Middle frontal gyrus (tissue), 1 donor: Measurements from ENCODE around the gene GCG.

ENCODE experiments used
- DNase-seq: peaks from one replicate; pipeline ENCODE4 v3.0.0-alpha.2; 2015; ENCODE audit warnings: low spot score; ENCODE audit errors: extremely low spot score

The GCG gene

GRCh38 chr2:162149940-162150339, 2.1 kb downstream of the GCG start:
- no peak for DNase-seq

- no peak for DNase-seq
Measured at GRCh38 chr2:162149466-162149865, 2.6 kb downstream of the GCG start.

- no peak for DNase-seq
Measured at GRCh38 chr2:162148956-162149355, 3.1 kb downstream of the GCG start.

- DNase-seq: no peak
Measured at GRCh38 chr2:162143969-162144368, 8.1 kb downstream of the GCG start.

GRCh38 chr2:162138310-162138709, 13.7 kb downstream of the GCG start:
- no peak for DNase-seq

- no peak for DNase-seq
Measured at GRCh38 chr2:162127422-162127821, 24.6 kb downstream of the GCG start.

- DNase-seq: no peak
Measured at GRCh38 chr2:162126527-162126926, 25.5 kb downstream of the GCG start.

- DNase-seq: peak; percentile 8
Measured at GRCh38 chr2:162126111-162126519, 25.9 kb downstream of the GCG start.

GRCh38 chr2:162125138-162125537, 26.9 kb downstream of the GCG start:
- no peak for DNase-seq

- peak; percentile 70 for DNase-seq
Measured at GRCh38 chr2:162123806-162124758, 28.0 kb downstream of the GCG start.

GRCh38 chr2:162118166-162119031, 33.6 kb downstream of the GCG start:
- DNase-seq: peak; percentile 18

GRCh38 chr2:162116352-162116751, 35.7 kb downstream of the GCG start:
- DNase-seq: no peak

- no peak for DNase-seq
Measured at GRCh38 chr2:162115076-162115475, 37.0 kb downstream of the GCG start.

GRCh38 chr2:162114271-162114670, 37.8 kb downstream of the GCG start:
- DNase-seq: no peak

GRCh38 chr2:162113776-162114168, 38.3 kb downstream of the GCG start:
- DNase-seq: no peak

GRCh38 chr2:162113088-162113775, 38.8 kb downstream of the GCG start:
- DNase-seq: no peak

- no peak for DNase-seq
Measured at GRCh38 chr2:162111958-162112850, 39.8 kb downstream of the GCG start.

- no peak for DNase-seq
Measured at GRCh38 chr2:162107361-162107901, 44.6 kb downstream of the GCG start.

- DNase-seq: no peak
Measured at GRCh38 chr2:162106746-162107145, 45.3 kb downstream of the GCG start.

GRCh38 chr2:162106146-162106551, 45.9 kb downstream of the GCG start:
- no peak for DNase-seq
